NT2/D1 (cell line): ENCODE results near the gene PORCN.

ENCODE experiments used
- DNase-seq: peaks from one replicate; pipeline ENCODE4 v3.0.0-alpha.2; 2011; ENCODE audit warnings: low read depth, low spot score
- H3K27me3 ChIP-seq: 2 replicates; pipeline ENCODE4 v1.6.0; 2011; ENCODE audit warnings: mild to moderate bottlenecking; ENCODE audit not compliant: insufficient read length, insufficient read depth
- H3K36me3 ChIP-seq: 2 replicates; pipeline ENCODE4 v1.6.1; 2011; ENCODE audit warnings: mild to moderate bottlenecking, low read length, mixed read lengths; ENCODE audit not compliant: insufficient read depth, insufficient read length
- H3K4me1 ChIP-seq: 2 replicates; pipeline ENCODE4 v1.5.1; 2011; ENCODE audit not compliant: insufficient read depth, insufficient read length
- H3K4me3 ChIP-seq: 2 replicates; pipeline ENCODE4 v1.5.1; 2011; ENCODE audit warnings: low read depth; ENCODE audit not compliant: insufficient read length
- H3K9ac ChIP-seq: 2 replicates; pipeline ENCODE4 v1.6.0; 2011; ENCODE audit warnings: low read depth; ENCODE audit not compliant: insufficient read length
- H3K9me3 ChIP-seq: 2 replicates; pipeline ENCODE4 v1.5.1; 2011; ENCODE audit warnings: mild to moderate bottlenecking, low read length; ENCODE audit not compliant: insufficient read depth
- SUZ12 ChIP-seq: IDR thresholded peaks from 2 replicates; pipeline ENCODE4 v1.6.1; 2011; ENCODE audit not compliant: insufficient read length, insufficient read depth; ENCODE audit errors: extremely low read depth
- YY1 ChIP-seq: IDR thresholded peaks from 2 replicates; pipeline ENCODE4 v1.6.1; 2011; ENCODE audit not compliant: insufficient read length, insufficient read depth
- ZNF274 ChIP-seq: IDR thresholded peaks from 2 replicates; pipeline ENCODE4 v1.6.1; 2011; ENCODE audit warnings: mild to moderate bottlenecking, low read depth, low read length

PORCN gene

GRCh38 chrX:48532161-48532560 is 23.4 kb downstream of the PORCN start:
- Histone ChIP-seq H3K4me1 (no peaks in the 10 kb centered on the region), H3K27me3 (no peaks in the 10 kb centered on the region), H3K36me3 (peaks cover 29% of the 10 kb centered on the region), H3K9ac (no peak overlapping the region), H3K4me3 (no peak overlapping the region), H3K9me3 (no peaks in the 10 kb centered on the region)
- no peak for TF ChIP-seq SUZ12
- TF ChIP-seq YY1: no peak
- TF ChIP-seq ZNF274: no peak
- DNase-seq: no peak

- H3K36me3 ChIP-seq: peaks cover 19% of the 10 kb centered on the region
- no peak for DNase-seq
- no peaks in the 10 kb centered on the region for H3K27me3 ChIP-seq
- TF ChIP-seq YY1 (no peak), SUZ12 (no peak), ZNF274 (no peak)
- H3K4me1 ChIP-seq: no peaks in the 10 kb centered on the region
- H3K9me3 ChIP-seq: no peaks in the 10 kb centered on the region
- H3K4me3 ChIP-seq: no peak overlapping the region
- no peak overlapping the region for H3K9ac ChIP-seq
Measured at GRCh38 chrX:48533165-48533564, 24.4 kb downstream of the PORCN start.

DNA sequence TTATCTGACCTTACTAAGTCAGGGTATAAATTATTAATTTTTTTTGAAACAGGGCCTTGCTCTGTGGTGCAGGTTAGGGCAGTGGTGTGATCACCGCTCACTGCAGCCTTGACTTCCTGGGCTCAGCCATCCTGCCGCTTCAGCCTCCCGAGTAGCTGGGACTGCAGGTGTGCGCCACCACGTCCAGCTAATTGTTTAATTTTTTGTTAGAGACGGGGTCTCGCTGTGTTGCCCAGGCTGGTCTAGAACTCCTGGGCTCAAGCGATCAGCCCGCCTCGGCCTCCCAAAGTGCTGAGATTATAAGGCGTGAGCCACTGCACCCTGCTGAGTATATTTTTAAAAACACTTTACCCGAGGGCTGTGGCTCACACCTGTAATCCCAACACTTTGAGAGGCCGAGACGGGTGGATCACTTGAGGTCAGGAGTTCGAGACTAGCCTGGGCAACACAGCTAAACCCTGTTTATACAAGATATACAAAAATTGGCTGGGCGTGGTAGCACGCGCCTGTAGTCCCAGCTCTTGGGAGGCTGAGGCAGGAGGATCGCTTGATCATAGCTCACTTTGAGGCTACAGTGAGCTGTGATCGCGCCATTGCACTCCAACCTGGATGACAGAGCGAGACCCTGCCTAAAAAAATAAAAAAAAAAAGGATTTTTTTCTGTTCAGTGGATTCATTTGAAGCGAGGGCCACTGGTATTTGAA is 30.0 kb downstream of the PORCN start:
- no peak for DNase-seq
- Histone ChIP-seq H3K9me3 (no peaks in the 10 kb centered on the region), H3K27me3 (no peaks in the 10 kb centered on the region), H3K9ac (no peak overlapping the region), H3K4me1 (peaks cover 2% of the 10 kb centered on the region), H3K36me3 (peaks cover 8% of the 10 kb centered on the region), H3K4me3 (no peak overlapping the region)
- no peak for TF ChIP-seq YY1
- no peak for TF ChIP-seq ZNF274

DNA sequence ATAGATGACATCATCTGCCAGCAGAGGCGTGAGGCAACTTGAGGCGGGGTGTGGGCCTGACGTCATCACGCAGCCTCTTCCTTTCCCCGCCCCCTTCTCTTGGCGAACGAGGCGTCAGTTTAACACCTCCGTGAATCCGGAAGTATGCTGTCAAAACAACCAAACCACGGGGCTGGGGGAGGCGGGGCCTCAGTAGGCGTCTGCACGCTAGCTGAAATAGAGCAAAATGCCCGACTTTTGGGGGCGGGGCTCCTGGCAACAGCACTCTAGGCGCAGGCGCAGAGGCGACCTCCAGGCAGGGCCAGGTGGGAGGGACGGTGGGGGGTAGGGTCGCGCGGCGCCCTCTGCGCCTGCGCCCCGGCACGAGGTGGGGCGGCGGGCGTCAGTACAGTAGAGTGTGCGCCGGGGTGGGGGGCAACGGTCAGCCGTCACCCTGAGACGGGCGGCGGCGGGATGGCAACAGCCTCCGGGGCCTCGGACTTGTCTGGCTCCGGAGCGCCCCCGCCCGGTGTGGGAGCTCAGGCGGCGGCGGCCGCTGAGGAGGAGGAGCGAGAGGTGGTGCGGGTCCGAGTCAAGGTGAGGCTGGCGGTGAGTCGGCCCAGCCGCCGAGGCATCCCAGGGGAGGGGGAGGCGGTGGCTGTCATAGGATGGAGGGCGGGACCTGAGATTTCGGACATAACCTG is 30.7 kb downstream of the PORCN start, which contains the start of gene TBC1D25:
TSS of gene TBC1D25 (plus strand) at position 370 of the 683 bp plus-strand sequence. CDS start at position 454, 84 bp downstream.
- no peaks in the 10 kb centered on the region for H3K9me3 ChIP-seq
- peaks cover 12% of the 10 kb centered on the region for H3K36me3 ChIP-seq
- peak; percentile 98 for DNase-seq
- H3K9ac ChIP-seq: peak within 1 kb of the TSS; percentile 67
- TF ChIP-seq YY1 (no peak), SUZ12 (no peak), ZNF274 (no peak)
- H3K4me3 ChIP-seq: peak within 1 kb of the TSS; percentile 43
- H3K4me1 ChIP-seq: peaks cover 2% of the 10 kb centered on the region
- H3K27me3 ChIP-seq: no peaks in the 10 kb centered on the region

DNA sequence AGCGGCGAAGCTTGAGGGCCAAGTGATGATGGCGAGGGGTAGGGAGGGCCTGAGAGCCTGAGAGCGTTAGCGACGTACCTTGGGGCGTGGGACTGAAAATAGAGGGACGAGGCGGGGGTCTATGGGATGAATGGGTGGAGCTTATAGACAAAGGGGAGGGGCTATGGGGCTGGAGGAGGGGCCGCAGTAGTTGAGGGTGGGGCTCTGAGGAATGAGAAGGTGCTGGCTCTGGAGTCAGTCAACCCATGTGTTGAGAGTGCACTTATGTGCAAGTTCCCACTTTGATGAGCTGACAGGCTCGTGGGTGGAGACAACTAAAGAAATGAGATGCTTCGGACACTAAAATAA is 31.2 kb downstream of the PORCN start:
- DNase-seq: no peak
- peaks cover 2% of the 10 kb centered on the region for H3K4me1 ChIP-seq
- TF ChIP-seq SUZ12 (no peak), YY1 (no peak), ZNF274 (no peak)
- peaks cover 16% of the 10 kb centered on the region for H3K36me3 ChIP-seq
- H3K27me3 ChIP-seq: no peaks in the 10 kb centered on the region
- H3K4me3 ChIP-seq: peak overlapping the region; percentile 43
- H3K9me3 ChIP-seq: no peaks in the 10 kb centered on the region
- peak overlapping the region; percentile 67 for H3K9ac ChIP-seq

DNA sequence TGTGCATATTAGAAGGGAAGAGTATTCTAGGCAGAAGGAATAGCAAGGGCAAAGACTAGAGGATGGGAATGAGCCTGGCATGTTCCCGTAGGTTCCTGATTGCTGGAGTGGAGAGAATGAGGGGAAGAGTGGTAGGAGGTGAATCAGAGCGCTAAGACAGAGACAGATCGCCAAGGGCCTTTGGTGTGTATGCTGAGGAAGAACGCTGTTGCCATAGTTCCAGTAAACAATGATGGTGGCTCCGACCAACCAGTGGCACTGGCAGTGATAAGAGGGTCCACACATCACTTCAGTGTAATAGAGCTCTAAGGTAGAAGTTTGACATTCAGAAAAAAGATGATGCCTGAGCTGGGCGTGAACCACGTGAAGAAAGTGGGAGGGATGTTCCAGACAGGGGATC is 31.7 kb downstream of the PORCN start:
- Histone ChIP-seq H3K27me3 (no peaks in the 10 kb centered on the region), H3K4me3 (peak overlapping the region; percentile 43), H3K9ac (no peak overlapping the region), H3K4me1 (peaks cover 2% of the 10 kb centered on the region), H3K9me3 (no peaks in the 10 kb centered on the region), H3K36me3 (peaks cover 18% of the 10 kb centered on the region)
- TF ChIP-seq SUZ12 (no peak), YY1 (no peak), ZNF274 (no peak)
- no peak for DNase-seq

DNA sequence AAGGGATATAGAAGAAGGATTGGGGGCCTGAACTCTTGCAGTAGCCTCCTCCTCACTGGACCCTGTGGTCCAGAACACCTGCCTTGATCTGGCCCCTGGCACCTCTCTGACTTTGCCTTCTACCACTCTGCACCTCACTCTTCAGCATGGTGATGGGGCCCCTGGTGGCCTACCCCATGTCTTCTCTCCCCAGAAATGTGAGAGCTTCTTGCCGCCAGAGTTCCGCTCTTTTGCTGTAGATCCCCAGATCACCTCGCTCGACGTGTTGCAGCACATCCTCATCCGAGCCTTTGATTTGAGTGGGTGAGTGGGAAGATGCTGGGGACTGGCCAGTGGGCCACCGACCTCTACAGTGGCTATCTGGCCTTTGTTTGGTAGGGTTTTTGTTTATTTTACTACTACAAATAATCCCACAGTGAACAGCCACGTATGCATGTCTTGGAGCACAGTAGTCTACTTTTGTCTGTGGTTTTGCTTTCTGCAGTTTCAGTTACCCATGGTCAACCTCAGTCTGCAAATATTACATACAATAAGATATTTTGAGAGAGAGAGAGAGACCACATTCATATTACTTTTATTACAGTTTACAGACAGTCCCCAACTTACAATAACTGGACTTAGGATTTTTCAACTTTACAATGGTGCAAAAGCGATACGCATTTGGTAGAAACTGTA is 32.5 kb downstream of the PORCN start:
- H3K4me3 ChIP-seq: no peak overlapping the region

More for the DNA sequence above, 32.5 kb downstream of the PORCN start:
- Histone ChIP-seq H3K27me3 (no peaks in the 10 kb centered on the region), H3K9me3 (no peaks in the 10 kb centered on the region), H3K36me3 (peaks cover 22% of the 10 kb centered on the region), H3K4me1 (peaks cover 2% of the 10 kb centered on the region), H3K9ac (no peak overlapping the region)
- DNase-seq: no peak
- TF ChIP-seq SUZ12 (no peak), YY1 (no peak), ZNF274 (no peak)
